Thyroid gland (tissue), 4 donors: Measurements from ENCODE around the gene AHI1.

Experiments
- POLR2A ChIP-seq, 2 donors: fragments of 450-650 bp; IDR thresholded peaks; one replicate each; pipeline ENCODE4 v1.6.1; 2017; ENCODE audit warnings: antibody characterized with exemption in 2 of 2, mild to moderate bottlenecking in 2 of 2, moderate library complexity in 1 of 2
- TF ChIP-seq, protein P1 (sequence below), 6 experiments: fragments of 200-600 bp in 3 of 6; fragments of 450-650 bp in 3 of 6; sonication (generic) in 3 of 6; IDR thresholded peaks; one replicate each; pipeline ENCODE4 v1.5.1; 2016 to 2019; ENCODE audit warnings: antibody characterized with exemption in 6 of 6, mild to moderate bottlenecking in 2 of 6, inconsistent platforms in 1 of 6, moderate library complexity in 1 of 6

DNA sequence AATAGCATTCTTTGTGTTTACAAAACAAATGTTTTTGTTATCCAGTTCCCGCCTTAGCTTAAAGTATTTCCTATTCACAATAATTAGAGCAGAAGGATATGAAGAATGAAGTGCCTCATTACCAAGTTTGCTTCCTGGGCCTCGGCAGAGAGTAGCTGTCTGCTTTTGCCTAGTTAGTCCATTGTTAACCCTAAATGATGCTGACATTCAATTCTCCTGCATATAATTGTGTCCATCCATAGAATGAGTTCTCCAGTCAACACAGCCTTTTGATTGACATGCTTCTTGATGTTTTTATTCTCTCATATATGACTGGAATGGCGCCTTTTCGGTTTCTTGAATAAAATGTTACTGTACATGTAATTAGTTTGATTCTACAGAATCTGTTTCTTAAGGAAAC, 215.6 kb downstream of the AHI1 start:
- TF ChIP-seq, protein P1, sequence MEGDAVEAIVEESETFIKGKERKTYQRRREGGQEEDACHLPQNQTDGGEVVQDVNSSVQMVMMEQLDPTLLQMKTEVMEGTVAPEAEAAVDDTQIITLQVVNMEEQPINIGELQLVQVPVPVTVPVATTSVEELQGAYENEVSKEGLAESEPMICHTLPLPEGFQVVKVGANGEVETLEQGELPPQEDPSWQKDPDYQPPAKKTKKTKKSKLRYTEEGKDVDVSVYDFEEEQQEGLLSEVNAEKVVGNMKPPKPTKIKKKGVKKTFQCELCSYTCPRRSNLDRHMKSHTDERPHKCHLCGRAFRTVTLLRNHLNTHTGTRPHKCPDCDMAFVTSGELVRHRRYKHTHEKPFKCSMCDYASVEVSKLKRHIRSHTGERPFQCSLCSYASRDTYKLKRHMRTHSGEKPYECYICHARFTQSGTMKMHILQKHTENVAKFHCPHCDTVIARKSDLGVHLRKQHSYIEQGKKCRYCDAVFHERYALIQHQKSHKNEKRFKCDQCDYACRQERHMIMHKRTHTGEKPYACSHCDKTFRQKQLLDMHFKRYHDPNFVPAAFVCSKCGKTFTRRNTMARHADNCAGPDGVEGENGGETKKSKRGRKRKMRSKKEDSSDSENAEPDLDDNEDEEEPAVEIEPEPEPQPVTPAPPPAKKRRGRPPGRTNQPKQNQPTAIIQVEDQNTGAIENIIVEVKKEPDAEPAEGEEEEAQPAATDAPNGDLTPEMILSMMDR (IDR thresholded peaks at IDR 0.05): no peak
- no peak for TF ChIP-seq POLR2A (IDR thresholded peaks at IDR 0.05)
